Peyer's patch (tissue), 4 donors: ENCODE data around the gene OR6M1.

ENCODE experiments used
- CTCF ChIP-seq, 6 experiments: fragments of 450-650 bp in 4 of 6; fragments of 200-600 bp in 2 of 6; sonication (generic) in 1 of 6; IDR thresholded peaks; one replicate each; pipeline ENCODE4 v1.5.1; 2017 to 2019; ENCODE audit warnings: antibody characterized with exemption in 6 of 6, mild to moderate bottlenecking in 3 of 6, moderate library complexity in 1 of 6
- POLR2A ChIP-seq, 2 donors: fragments of 450-650 bp; IDR thresholded peaks; one replicate each; pipeline ENCODE4 v1.5.1; 2017; ENCODE audit warnings: antibody characterized with exemption in 2 of 2, mild to moderate bottlenecking in 2 of 2, moderate library complexity in 2 of 2

GRCh38 chr11:123773026-123773425 lies 33.1 kb downstream of the OR6M1 start:
- TF ChIP-seq CTCF (IDR thresholded peaks at IDR 0.05) (no peak), POLR2A (IDR thresholded peaks at IDR 0.05) (no peak)
